K562 (cell line): ENCODE measurements around the gene TMEM89.

Experiments used
- ARHGAP35 ChIP-seq: fragments of 450-650 bp; IDR thresholded peaks from 2 replicates; pipeline ENCODE4 v1.6.1; 2018; ENCODE audit not compliant: partially characterized antibody
- BRCA1 ChIP-seq, 2 experiments: fragments of 450-650 bp in 1 of 2; sonication (generic) in 1 of 2; formaldehyde crosslinking in 1 of 2; IDR thresholded peaks; 2 replicates each; pipeline versions ENCODE4 v1.5.0 to v1.6.1; 2017 to 2020; ENCODE audit warnings: mild to moderate bottlenecking in 1 of 2, missing genetic modification reagents in 1 of 2
- CC2D1A ChIP-seq: fragments of 450-650 bp; IDR thresholded peaks from 2 replicates; pipeline ENCODE4 v1.6.1; 2017; ENCODE audit warnings: mild to moderate bottlenecking
- CHD2 ChIP-seq: IDR thresholded peaks from 2 replicates; pipeline ENCODE4 v1.6.1; 2011; ENCODE audit warnings: low read depth, low read length
- FOS ChIP-seq: IDR thresholded peaks from 3 replicates; pipeline ENCODE4 v1.6.1; 2011; ENCODE audit not compliant: insufficient read length; ENCODE audit errors: extremely low read depth
- HDAC6 ChIP-seq: IDR thresholded peaks from 2 replicates; pipeline ENCODE4 v1.6.1; 2012; ENCODE audit warnings: low read depth, mild to moderate bottlenecking, control low read depth, inconsistent platforms, low read length, moderate library complexity
- L3MBTL2 ChIP-seq: fragments of 450-650 bp; IDR thresholded peaks from 2 replicates; pipeline ENCODE4 v1.6.1; 2016; ENCODE audit warnings: mild to moderate bottlenecking, moderate library complexity
- NEUROD1 ChIP-seq: fragments of 150-350 bp; IDR thresholded peaks from 2 replicates; pipeline ENCODE4 v1.6.1; 2014; ENCODE audit warnings: borderline replicate concordance, low read length, low read depth; ENCODE audit not compliant: partially characterized antibody
- NFIC ChIP-seq: fragments of 450-650 bp; IDR thresholded peaks from 2 replicates; pipeline ENCODE4 v1.6.1; 2017; ENCODE audit warnings: mild to moderate bottlenecking, inconsistent platforms
- POLR2AphosphoS5 ChIP-seq: IDR thresholded peaks from 2 replicates; pipeline ENCODE4 v1.6.1; 2011; ENCODE audit warnings: mild to moderate bottlenecking, low read depth, low read length, moderate library complexity; ENCODE audit not compliant: control insufficient read depth, insufficient read depth
- TBL1XR1 ChIP-seq, 2 experiments: IDR thresholded peaks; 2 replicates each; pipeline ENCODE4 v1.6.1; 2012; ENCODE audit warnings: improper control_type of control experiment in 2 of 2, low read length in 2 of 2, mild to moderate bottlenecking in 1 of 2
- ZNF140 ChIP-seq: fragments of 250-450 bp; sonication (Bioruptor Pico); IDR thresholded peaks from 2 replicates; pipeline ENCODE4 v1.8.0; 2021; ENCODE audit warnings: moderate library complexity, mild to moderate bottlenecking, inconsistent platforms
- ZNF431 ChIP-seq: sonication (generic); formaldehyde crosslinking; IDR thresholded peaks from 2 replicates; pipeline ENCODE4 v1.8.0; 2022; ENCODE audit warnings: mild to moderate bottlenecking, missing genetic modification reagents
- TF ChIP-seq, protein P1 (sequence below), 3 experiments: IDR thresholded peaks in 2 of 3; conservative IDR thresholded peaks in 1 of 3; 2 replicates each; pipeline ENCODE4 v1.5.1; 2011 to 2012; ENCODE audit warnings: low read length in 3 of 3, mild to moderate bottlenecking in 3 of 3, control low read depth in 2 of 3, improper control_type of control experiment in 1 of 3, inconsistent platforms in 1 of 3, low read depth in 1 of 3, mixed read lengths in 1 of 3, moderate library complexity in 1 of 3; ENCODE audit not compliant: insufficient read depth in 2 of 3

DNA sequence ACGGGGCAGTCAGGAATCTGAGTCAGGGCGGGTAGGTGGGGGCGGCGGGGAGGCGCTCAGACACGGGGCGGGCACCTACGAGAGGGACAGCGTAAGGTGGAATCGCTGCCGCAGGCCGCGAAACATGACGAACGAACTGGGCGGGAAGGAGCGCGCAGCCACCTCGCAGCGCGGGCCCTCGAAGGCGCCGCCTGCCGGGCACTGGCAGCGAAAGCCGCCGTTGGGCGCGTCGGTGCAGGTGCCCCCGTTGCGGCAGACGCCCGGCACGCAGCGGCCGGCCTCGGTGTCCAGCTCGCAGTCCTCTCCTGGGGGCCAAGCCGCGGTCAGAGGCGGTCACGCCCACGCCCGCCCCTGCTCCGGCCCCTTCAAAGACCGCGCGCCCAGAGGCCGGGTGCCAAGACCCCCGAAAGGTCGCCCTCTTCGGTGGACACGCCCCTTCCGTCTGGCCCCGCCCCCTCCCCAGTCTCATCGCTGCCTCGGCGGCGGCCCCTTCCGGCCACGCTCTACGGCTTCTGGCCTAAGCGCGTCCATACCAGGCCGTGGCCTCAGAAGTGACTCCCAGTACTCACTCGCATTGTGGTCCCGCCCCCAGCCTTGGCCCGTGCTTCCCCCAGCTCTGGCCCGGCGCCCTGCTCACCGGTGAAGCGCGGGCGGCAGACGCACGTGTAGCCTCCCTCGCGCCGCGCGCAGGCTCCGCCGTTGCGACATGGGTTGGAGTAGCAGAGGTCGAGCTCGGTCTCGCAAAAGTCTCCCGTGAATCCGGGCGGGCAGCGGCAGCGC is 34.7 kb upstream of the TMEM89 start:
- no peak for TF ChIP-seq NFIC
- TF ChIP-seq, protein P1, sequence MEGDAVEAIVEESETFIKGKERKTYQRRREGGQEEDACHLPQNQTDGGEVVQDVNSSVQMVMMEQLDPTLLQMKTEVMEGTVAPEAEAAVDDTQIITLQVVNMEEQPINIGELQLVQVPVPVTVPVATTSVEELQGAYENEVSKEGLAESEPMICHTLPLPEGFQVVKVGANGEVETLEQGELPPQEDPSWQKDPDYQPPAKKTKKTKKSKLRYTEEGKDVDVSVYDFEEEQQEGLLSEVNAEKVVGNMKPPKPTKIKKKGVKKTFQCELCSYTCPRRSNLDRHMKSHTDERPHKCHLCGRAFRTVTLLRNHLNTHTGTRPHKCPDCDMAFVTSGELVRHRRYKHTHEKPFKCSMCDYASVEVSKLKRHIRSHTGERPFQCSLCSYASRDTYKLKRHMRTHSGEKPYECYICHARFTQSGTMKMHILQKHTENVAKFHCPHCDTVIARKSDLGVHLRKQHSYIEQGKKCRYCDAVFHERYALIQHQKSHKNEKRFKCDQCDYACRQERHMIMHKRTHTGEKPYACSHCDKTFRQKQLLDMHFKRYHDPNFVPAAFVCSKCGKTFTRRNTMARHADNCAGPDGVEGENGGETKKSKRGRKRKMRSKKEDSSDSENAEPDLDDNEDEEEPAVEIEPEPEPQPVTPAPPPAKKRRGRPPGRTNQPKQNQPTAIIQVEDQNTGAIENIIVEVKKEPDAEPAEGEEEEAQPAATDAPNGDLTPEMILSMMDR (IDR thresholded peaks at IDR 0.05 in 2 of 3, conservative IDR thresholded peaks at IDR 0.05 in 1 of 3; ENCODE audit: insufficient read depth in 2 of 3, low read depth in 1 of 3, low read length in 3 of 3): no peak
- no peak for TF ChIP-seq ARHGAP35
- TF ChIP-seq FOS: no peak
- no peak for TF ChIP-seq CHD2
- TF ChIP-seq ZNF140 (CRISPR knock-in tag): no peak
- no peak for TF ChIP-seq HDAC6
- no peak for TF ChIP-seq CC2D1A
- no peak for TF ChIP-seq L3MBTL2
- TF ChIP-seq BRCA1 (IDR thresholded peaks at IDR 0.05): no peak
- no peak for TF ChIP-seq BRCA1 (CRISPR knock-in tag; IDR thresholded peaks at IDR 0.05)
- no peak for TF ChIP-seq ZNF431
- no peak for TF ChIP-seq NEUROD1
- no peak for TF ChIP-seq TBL1XR1 (IDR thresholded peaks at IDR 0.05; ENCODE audit: low read length in 2 of 2)
- TF ChIP-seq POLR2AphosphoS5: no peak
